Uterus (tissue), 2 donors: ENCODE data around the gene C4BPB.
A peak's percentile ranks its signal among the peaks of the same experiment; 100 is the strongest.

Source experiments
- CTCF ChIP-seq, 4 experiments: fragments of 200-600 bp in 2 of 4; fragments of 450-650 bp in 2 of 4; sonication (generic) in 2 of 4; IDR thresholded peaks; one replicate each; pipeline ENCODE4 v1.5.1; 2016 to 2019; ENCODE audit warnings: antibody characterized with exemption in 4 of 4, mild to moderate bottlenecking in 2 of 4, moderate library complexity in 1 of 4
- POLR2A ChIP-seq, 2 donors: fragments of 450-650 bp; IDR thresholded peaks; one replicate each; pipeline ENCODE4 v1.6.1; 2016; ENCODE audit warnings: antibody characterized with exemption in 2 of 2, mild to moderate bottlenecking in 1 of 2, moderate library complexity in 1 of 2

- TF ChIP-seq POLR2A (IDR thresholded peaks at IDR 0.05) (no peak), CTCF (IDR thresholded peaks at IDR 0.05) (peak; percentile 77 to 91 (median 85))
Measured at GRCh38 chr1:207077470-207078377, 10.9 kb upstream of the C4BPB start.
